Adrenal gland (tissue), 12 donors: Measurements from ENCODE around the gene USP38. TPM values are rescaled to one million over a fixed set of nuclear protein-coding genes. Genes with fewer than 3 reads are reported as not detected.
A peak's percentile ranks its signal among the peaks of the same experiment; 100 is the strongest.

Experiments used
- DNase-seq, 7 donors: peaks; one replicate each; pipeline ENCODE4 v3.0.0-alpha.2; 2019 to 2020
- H3K27ac ChIP-seq, 5 donors: fragments of 200-600 bp; sonication (generic) in 4 of 5; 1 replicate in 3 of 5; 2 replicates in 2 of 5; pipeline versions ENCODE4 v1.5.1 to v1.8.0; 2016 to 2020; ENCODE audit warnings: mild to moderate bottlenecking in 1 of 5
- H3K27me3 ChIP-seq: fragments of 200-600 bp; 2 replicates; pipeline ENCODE4 v1.8.0; 2021
- H3K36me3 ChIP-seq, 2 donors: fragments of 200-600 bp; replicated peaks in 1 of 2; 1 replicate in 1 of 2; 2 replicates in 1 of 2; pipeline versions ENCODE4 v1.5.1 to v1.8.0; 2018 to 2022
- H3K4me1 ChIP-seq, 2 donors: fragments of 200-600 bp; replicated peaks in 1 of 2; 1 replicate in 1 of 2; 2 replicates in 1 of 2; pipeline versions ENCODE4 v1.5.1 to v1.8.0; 2018 to 2021
- H3K4me3 ChIP-seq, 4 donors: fragments of 200-600 bp; sonication (generic) in 3 of 4; one replicate each; pipeline ENCODE4 v1.5.1; 2016 to 2018
- H3K9me3 ChIP-seq, 3 donors: fragments of 200-600 bp; sonication (generic) in 1 of 3; replicated peaks in 1 of 3; 1 replicate in 2 of 3; 2 replicates in 1 of 3; pipeline versions ENCODE4 v1.5.1 to v1.8.0; 2016 to 2021
- POLR2A ChIP-seq, 2 donors: fragments of 450-650 bp; IDR thresholded peaks; one replicate each; pipeline ENCODE4 v1.6.1; 2017; ENCODE audit warnings: antibody characterized with exemption in 2 of 2, mild to moderate bottlenecking in 2 of 2, moderate library complexity in 1 of 2
- WGBS, 4 donors: extraction: QIAGEN DNeasy Blood & Tissue Kit in 2 of 4; methylation state at CpG; one replicate each; pipeline versions ENCODE4 v1.1.5 to v1.1.7; 2013 to 2017; 5-methylcytosine and 5-hydroxymethylcytosine counted together
- intact Hi-C, 2 donors: fragments of 100-400 bp; cut with DNase I; formaldehyde crosslinking; loops; one replicate each; pipeline versions ENCODE4 v1.14.1 to v1.15.0; 2022 to 2023
- polyA plus RNA-seq, 3 donors: library from polyadenylated mRNA; stranded (reverse); fragments of 200-250 nt in 2 of 3; fragments of 350-450 nt in 1 of 3; fragmentation: Illumina TruSeq in 1 of 3; extraction: RNeasy Lipid Tissue Mini Kit (QIAGEN cat#74804) in 1 of 3; gene quantifications; one replicate each; pipeline ENCODE4 v1.2.3, GENCODE V29; 2013 to 2014
- total RNA-seq, 9 donors: library from RNA; depleted of rRNA in 4 of 9; stranded (reverse); fragments of >200 nt in 4 of 9; fragments of 120-200 nt in 1 of 9; fragmentation: NEBNext Ultra II Directional in 1 of 9; extraction: Animal tissue kit (Norgen Biotek cat#: 25700) in 1 of 9; gene quantifications; one replicate each; pipeline versions ENCODE4 v1.1.0 to v1.2.4, GENCODE V29; 2013 to 2023
- TF ChIP-seq, protein P1 (sequence below), 6 experiments: fragments of 450-650 bp in 4 of 6; fragments of 200-600 bp in 2 of 6; sonication (generic) in 1 of 6; IDR thresholded peaks; 1 replicate in 5 of 6; 2 replicates in 1 of 6; pipeline versions ENCODE4 v1.5.1 to v1.8.0; 2016 to 2021; ENCODE audit warnings: antibody characterized with exemption in 6 of 6, mild to moderate bottlenecking in 2 of 6, moderate library complexity in 1 of 6
- donor health status: healthy with polysubstance abuse.
- donor health status: Bipolar disorder and iron deficiency.
- donor health status: DM: yes; HTN: yes; CAD: no.
- donor health status: DM: no; HTN: no; CAD: no.
- donor health status: DM: no; HTN: no; CAD: no.
- donor health status: DM: yes; HTN: yes; CAD: no.

USP38 gene
- total and polyA plus RNA-seq, 12 donors = 3.2 to 37.4 (median 20.2) TPM

DNA sequence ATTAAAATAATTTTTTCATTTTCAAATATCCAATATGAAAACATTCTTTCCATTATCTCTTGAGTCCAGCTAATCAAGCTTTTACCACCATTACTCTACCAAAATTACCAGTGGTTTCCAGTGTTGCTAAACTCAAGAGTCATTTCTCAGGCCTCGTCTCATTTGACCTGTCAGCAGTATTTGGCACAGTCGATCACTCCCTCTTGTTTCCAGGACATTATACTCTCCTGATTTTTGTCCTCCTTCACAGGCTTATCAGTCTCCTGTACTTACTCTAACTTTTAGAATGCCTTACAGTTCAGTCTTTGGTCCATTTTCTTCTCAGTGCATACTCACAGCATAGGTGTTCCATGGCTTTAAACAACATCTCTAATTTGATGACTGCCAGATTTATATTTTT is 11.6 kb downstream of the USP38 start:
- DNase-seq = no peak
- intact Hi-C loops = loop anchor here in 1 of 2 donors (10.0 kb wide), 1 partner anchor 138 kb away; the partner anchor contains the start of gene GAB1
- H3K36me3 ChIP-seq = peaks cover 0 to 68% of the 10 kb centered on the region in 2 donors
- H3K27ac ChIP-seq = no peak overlapping the region
- H3K9me3 ChIP-seq = no peaks in the 10 kb centered on the region
- H3K4me1 ChIP-seq = peaks cover 6 to 21% of the 10 kb centered on the region in 2 donors
- H3K27me3 ChIP-seq = no peaks in the 10 kb centered on the region
- H3K4me3 ChIP-seq = no peak overlapping the region
- WGBS, 4 donors = 84 to 93% (median 91%) methylated on average over 2 of the region's 2 CpGs
- TF ChIP-seq POLR2A (IDR thresholded peaks at IDR 0.05) = no peak
- TF ChIP-seq, protein P1, sequence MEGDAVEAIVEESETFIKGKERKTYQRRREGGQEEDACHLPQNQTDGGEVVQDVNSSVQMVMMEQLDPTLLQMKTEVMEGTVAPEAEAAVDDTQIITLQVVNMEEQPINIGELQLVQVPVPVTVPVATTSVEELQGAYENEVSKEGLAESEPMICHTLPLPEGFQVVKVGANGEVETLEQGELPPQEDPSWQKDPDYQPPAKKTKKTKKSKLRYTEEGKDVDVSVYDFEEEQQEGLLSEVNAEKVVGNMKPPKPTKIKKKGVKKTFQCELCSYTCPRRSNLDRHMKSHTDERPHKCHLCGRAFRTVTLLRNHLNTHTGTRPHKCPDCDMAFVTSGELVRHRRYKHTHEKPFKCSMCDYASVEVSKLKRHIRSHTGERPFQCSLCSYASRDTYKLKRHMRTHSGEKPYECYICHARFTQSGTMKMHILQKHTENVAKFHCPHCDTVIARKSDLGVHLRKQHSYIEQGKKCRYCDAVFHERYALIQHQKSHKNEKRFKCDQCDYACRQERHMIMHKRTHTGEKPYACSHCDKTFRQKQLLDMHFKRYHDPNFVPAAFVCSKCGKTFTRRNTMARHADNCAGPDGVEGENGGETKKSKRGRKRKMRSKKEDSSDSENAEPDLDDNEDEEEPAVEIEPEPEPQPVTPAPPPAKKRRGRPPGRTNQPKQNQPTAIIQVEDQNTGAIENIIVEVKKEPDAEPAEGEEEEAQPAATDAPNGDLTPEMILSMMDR (IDR thresholded peaks at IDR 0.05) = no peak

GRCh38 chr4:143199503-143199902 is 14.8 kb downstream of the USP38 start:
- TF ChIP-seq POLR2A (IDR thresholded peaks at IDR 0.05) = no peak
- TF ChIP-seq, protein P1 (IDR thresholded peaks at IDR 0.05) = no peak
- peaks cover 0 to 68% of the 10 kb centered on the region in 2 donors for H3K36me3 ChIP-seq
- no peak overlapping the region for H3K27ac ChIP-seq
- H3K9me3 ChIP-seq = no peaks in the 10 kb centered on the region
- no peaks in the 10 kb centered on the region for H3K27me3 ChIP-seq
- 90 to 98% (median 92%) methylated on average over 2 of the region's 2 CpGs for WGBS, 4 donors
- no peak overlapping the region for H3K4me3 ChIP-seq
- intact Hi-C loops = loop anchor here in 1 of 2 donors (10.0 kb wide), 1 partner anchor 135 kb away; the partner anchor contains the start of gene GAB1
- peaks cover 0 to 13% of the 10 kb centered on the region in 2 donors for H3K4me1 ChIP-seq
- no peak for DNase-seq

DNA sequence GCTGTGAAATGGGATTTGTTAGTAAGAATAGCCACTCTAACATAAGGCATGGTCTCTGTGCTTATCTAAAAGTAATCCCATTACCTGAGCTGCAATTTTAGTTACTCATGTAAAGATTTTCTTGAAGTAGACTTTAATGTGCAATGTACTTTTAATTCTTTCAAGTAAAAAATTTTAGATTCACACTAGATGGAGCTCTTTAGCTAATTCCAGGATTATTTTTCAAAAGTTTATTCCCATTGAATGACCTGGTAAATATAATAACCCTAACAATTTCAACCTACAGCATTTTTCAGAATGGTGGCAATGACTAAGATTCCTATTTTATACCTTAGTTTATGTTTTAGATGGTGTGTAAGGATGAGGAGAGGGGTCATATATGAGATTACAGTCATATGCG is 18.1 kb downstream of the USP38 start:
- H3K4me3 ChIP-seq = no peak overlapping the region
- WGBS, 4 donors = 94 to 98% (median 96%) methylated on average over 1 of the region's 1 CpG
- H3K36me3 ChIP-seq = peaks cover 0 to 61% of the 10 kb centered on the region in 2 donors
- H3K9me3 ChIP-seq = no peaks in the 10 kb centered on the region
- peaks cover 0 to 5% of the 10 kb centered on the region in 2 donors for H3K4me1 ChIP-seq
- no peak for DNase-seq
- no peaks in the 10 kb centered on the region for H3K27me3 ChIP-seq
- TF ChIP-seq POLR2A (IDR thresholded peaks at IDR 0.05) = no peak
- TF ChIP-seq, protein P1 (IDR thresholded peaks at IDR 0.05) = peak in 5 of 6 experiments; percentile 10 to 47 (median 28)
- intact Hi-C loops = loop anchor here (5.0 to 10.0 kb wide), 2 partner anchors 132 to 279 kb away; partner anchors contain the start of gene GAB1 (in 1 of the 2)
- no peak overlapping the region for H3K27ac ChIP-seq

DNA sequence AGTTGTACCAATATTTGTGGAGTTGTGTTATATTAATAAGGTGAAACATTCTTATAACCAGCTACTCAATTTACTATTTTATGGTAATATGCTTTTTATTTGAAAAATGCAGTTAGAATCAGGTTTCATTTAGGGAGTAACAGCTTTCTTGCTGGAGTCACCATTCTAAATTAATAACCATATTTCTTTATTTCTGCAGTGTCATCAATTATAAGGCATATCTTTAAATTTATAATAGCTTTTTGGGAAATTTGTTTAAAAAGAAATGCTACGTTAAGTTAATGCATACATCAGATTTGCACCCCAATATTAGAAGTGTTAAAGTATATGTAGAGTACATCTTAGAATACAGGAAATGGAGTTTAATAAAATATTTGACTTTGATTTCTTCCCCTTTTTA is 18.9 kb downstream of the USP38 start:
- intact Hi-C loops = loop anchor here (5.0 to 10.0 kb wide), 2 partner anchors 131 to 279 kb away; partner anchors contain the start of gene GAB1 (in 1 of the 2)
- no peak overlapping the region for H3K4me3 ChIP-seq
- no peaks in the 10 kb centered on the region for H3K9me3 ChIP-seq
- H3K36me3 ChIP-seq = peaks cover 0 to 54% of the 10 kb centered on the region in 2 donors
- peaks cover 0 to 5% of the 10 kb centered on the region in 2 donors for H3K4me1 ChIP-seq
- H3K27ac ChIP-seq = no peak overlapping the region
- 83 to 91% (median 88%) methylated on average over 1 of the region's 1 CpG for WGBS, 4 donors
- no peaks in the 10 kb centered on the region for H3K27me3 ChIP-seq
- no peak for DNase-seq
- TF ChIP-seq POLR2A (IDR thresholded peaks at IDR 0.05) = no peak
- TF ChIP-seq, protein P1 (IDR thresholded peaks at IDR 0.05) = no peak
